GM20431 (cell line): Measurements from ENCODE around the gene KLHL29.

Experiments used
- in situ Hi-C: fragments of 300-500 bp; cut with MseI, MboI; formaldehyde crosslinking; loops from one replicate; pipeline ENCODE4 v1.15.0; 2020; ENCODE audit warnings: low sequenced_read_pairs; ENCODE audit not compliant: unreplicated experiment

KLHL29 gene

DNA sequence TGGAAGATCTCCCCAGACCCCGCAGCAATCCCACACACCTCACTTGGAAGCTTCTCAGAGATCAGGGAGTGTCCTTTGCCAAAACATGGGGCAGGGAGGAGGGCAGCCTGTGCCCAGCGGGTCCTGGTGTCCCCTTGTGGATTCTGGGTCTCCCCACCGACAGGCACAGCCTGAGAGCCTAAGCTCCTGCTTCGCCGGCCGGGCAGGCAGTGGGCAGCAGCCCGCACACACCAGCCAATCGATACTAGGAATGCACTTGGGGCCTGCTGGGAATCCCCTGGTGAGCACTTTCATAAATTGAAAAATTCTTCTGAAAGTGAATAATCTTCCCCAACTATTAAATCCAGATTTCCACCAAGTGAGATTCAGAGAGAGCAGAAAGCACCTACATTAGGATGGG, 296.0 kb downstream of the KLHL29 start:
- in situ Hi-C loops = no loop called here

GRCh38 chr2:23681356-23682140, 296.6 kb downstream of the KLHL29 start:
- in situ Hi-C loops = no loop called here

DNA sequence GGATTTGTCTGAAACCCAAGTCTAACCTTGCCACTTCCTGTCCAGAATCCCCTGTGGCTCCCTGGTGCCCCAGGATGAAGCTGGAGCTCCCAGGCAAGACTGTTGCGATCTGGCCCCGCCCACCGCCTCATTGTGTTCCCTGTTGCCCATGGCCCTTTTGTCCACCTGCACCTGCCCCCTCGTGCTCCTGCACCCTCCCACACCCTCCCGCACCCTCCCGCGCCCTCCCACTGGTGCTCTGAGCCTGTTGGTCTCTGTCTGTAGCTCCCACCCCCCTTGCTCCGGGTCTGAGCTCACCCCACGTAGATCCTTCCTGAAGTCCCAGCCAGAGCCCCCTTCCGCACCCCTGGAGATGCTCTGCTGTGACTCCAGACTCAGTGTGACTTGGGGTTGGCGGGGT, 297.5 kb downstream of the KLHL29 start:
- in situ Hi-C loops = no loop called here

GRCh38 chr2:23683001-23683400, 298.0 kb downstream of the KLHL29 start:
- in situ Hi-C loops = no loop called here

GRCh38 chr2:23684395-23685176, 299.6 kb downstream of the KLHL29 start:
- in situ Hi-C loops = no loop called here

GRCh38 chr2:23685181-23685580, 300.2 kb downstream of the KLHL29 start:
- in situ Hi-C loops = no loop called here

GRCh38 chr2:23685706-23686105, 300.7 kb downstream of the KLHL29 start:
- in situ Hi-C loops = no loop called here

GRCh38 chr2:23686405-23687029, 301.5 kb downstream of the KLHL29 start:
- in situ Hi-C loops = no loop called here

DNA sequence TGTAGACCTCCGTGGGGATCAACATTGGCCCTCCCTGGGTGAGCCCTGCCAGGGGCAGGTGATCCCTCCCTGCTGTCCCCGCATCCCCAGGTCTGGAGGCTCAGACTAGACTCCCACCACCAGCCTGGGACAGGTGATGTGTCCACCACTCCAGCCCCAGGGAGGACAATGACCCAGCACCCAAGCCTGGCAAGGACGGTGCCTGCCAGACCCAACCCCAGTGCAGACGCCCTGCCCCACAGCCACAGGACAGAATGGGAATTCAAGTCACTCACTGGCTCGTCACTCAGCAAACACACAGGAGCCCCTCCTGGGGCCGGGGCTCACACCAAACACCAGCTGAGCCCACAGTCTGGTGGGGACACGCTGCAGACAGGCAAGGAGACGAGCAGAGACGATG, 302.2 kb downstream of the KLHL29 start:
- in situ Hi-C loops = no loop called here

DNA sequence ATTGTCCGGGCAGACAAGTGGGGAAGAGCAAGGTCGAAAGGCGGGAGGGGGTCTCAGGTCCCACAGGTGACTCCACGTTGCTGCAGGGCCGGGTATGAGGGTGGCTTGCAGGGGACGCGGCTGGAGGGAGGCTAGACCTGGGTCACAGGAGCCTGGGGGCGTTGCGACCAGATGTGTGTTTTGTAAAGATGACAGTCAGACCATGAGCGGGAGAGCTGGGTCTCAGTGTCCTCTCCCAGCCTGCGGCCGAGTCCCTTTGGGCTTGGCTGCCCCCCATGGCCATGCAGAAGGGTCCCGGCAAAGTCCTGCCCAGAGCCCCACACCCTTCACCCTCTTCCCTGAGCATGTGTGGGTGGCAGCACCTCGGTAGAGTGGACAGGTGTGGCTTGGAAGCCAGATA, 302.7 kb downstream of the KLHL29 start:
- in situ Hi-C loops = no loop called here

GRCh38 chr2:23688486-23689130, 303.6 kb downstream of the KLHL29 start:
- in situ Hi-C loops = no loop called here

GRCh38 chr2:23689131-23689700, 304.2 kb downstream of the KLHL29 start:
- in situ Hi-C loops = no loop called here

DNA sequence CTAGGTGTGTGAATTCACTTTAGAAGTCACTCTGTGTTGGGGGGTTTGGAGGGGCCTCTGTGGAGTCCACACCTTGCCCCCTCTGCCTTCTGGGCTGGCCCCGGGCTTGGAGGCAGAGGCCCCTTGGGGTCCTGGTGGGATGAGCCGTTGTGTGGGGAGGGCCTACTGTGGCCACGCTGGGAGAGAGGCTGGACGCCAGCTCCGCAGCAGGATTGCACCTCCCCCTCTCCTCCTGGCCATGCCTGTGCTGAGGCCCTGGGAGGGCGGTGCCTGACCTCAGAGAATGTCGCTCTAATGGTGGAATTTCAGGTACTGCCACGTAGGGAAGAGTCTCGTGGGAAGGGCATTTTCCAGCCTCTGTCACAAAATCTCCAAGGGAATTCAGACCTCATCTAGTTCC, 304.9 kb downstream of the KLHL29 start:
- in situ Hi-C loops = no loop called here

DNA sequence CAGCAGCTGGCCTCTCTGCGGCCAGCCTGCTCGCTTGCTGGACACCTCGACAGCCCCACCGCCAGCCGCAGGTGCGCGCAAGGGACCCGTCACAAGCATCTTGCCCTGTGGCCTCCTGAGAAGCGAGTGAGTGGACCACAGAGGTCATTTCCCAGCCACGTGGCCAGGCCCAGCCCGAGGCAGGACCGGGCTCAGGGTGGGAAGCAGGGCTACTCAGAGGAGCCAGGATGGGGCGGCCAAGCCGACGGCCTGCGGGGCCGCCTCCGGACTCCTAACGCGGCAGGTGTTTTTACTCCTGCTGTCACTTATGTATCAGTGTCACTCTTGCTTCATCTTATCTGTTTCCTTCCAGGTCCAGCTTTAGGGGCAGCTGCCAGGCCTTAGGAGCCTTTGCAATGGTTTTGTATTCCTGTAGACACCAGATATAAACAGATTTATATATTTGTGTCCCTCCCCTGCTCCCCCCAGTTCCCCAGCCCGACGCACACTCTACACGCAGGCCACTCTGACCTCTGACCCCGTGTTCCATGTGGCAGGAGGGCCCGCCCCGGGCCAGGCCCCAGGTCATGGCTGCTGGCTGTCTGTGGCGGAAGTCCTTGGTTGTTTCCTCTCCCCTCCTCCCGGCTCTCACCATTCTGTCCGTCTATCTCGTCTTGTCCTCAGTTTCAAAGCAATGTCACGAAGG, 305.6 kb downstream of the KLHL29 start:
- in situ Hi-C loops = no loop called here

DNA sequence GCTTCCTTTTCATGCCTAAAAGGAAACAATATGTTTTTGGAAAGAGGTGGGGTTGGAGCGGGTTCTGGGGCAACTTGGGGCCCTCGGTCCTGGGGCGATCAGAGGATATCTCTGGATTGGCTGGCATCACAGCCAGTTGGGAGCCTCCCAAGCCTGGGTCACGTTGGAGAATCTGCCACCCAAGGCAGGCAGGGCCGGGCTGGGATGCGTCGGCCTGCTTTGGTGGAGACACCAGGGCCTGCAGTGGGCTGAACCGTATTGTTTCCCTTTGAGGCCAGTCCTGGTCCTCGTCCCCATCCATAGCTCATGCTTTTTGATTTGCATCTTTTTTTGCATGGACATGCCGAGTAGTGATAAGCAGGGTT, 306.1 kb downstream of the KLHL29 start:
- in situ Hi-C loops = no loop called here

- in situ Hi-C loops = no loop called here
These were observed 306.6 kb downstream of the KLHL29 start for GRCh38 chr2:23691565-23691964.

- in situ Hi-C loops = no loop called here
These were observed 307.3 kb downstream of the KLHL29 start for GRCh38 chr2:23692263-23692662.

GRCh38 chr2:23692851-23693605, 308.0 kb downstream of the KLHL29 start:
- in situ Hi-C loops = no loop called here

GRCh38 chr2:23693606-23693951, 308.6 kb downstream of the KLHL29 start:
- in situ Hi-C loops = no loop called here
